WTC11 (cell line): ENCODE measurements around the gene OR52K2. TPM values are rescaled to one million over a fixed set of nuclear protein-coding genes. Genes with fewer than 3 reads are reported as not detected.

ENCODE experiments used
- ATAC-seq: fragments of 200-7000 bp; cut with Tn5 transposase; 2 replicates; pipeline ENCODE4 v1.10.0; 2021; ENCODE audit warnings: mild to moderate bottlenecking, moderate library complexity
- CTCF ChIA-PET: fragments of 300-600 bp; sonication (Branson Sonifier 250); formaldehyde crosslinking; loops from one replicate; lab custom pipeline; 2021; ENCODE audit warnings: antibody characterized with exemption; lab: Charles Lee
- POLR2A ChIA-PET: fragments of 350-600 bp; sonication (Branson Sonifier 250); formaldehyde crosslinking; loops from one replicate; lab custom pipeline; 2021; ENCODE audit warnings: antibody characterized with exemption; lab: Charles Lee
- DNase-seq: peaks from one replicate; pipeline ENCODE4 v3.0.0; 2021; ENCODE audit warnings: low spot score
- H3K27ac Mint-ChIP-seq: 2 replicates; pipeline ENCODE4 v1.8.0; 2021; ENCODE audit warnings: mixed read lengths
- H3K27me3 Mint-ChIP-seq: 2 replicates; pipeline ENCODE4 v1.8.0; 2021; ENCODE audit warnings: low read depth, mild to moderate bottlenecking, moderate library complexity, mixed read lengths
- H3K36me3 Mint-ChIP-seq: 2 replicates; pipeline ENCODE4 v1.8.0; 2021; ENCODE audit warnings: mixed read lengths
- H3K4me1 Mint-ChIP-seq: 2 replicates; pipeline ENCODE4 v1.8.0; 2022; ENCODE audit warnings: mixed read lengths
- H3K4me3 Mint-ChIP-seq: 2 replicates; pipeline ENCODE4 v1.8.0; 2021; ENCODE audit warnings: mild to moderate bottlenecking, moderate library complexity, mixed read lengths
- H3K9me3 Mint-ChIP-seq: 2 replicates; pipeline ENCODE4 v1.8.0; 2021; ENCODE audit warnings: mixed read lengths
- AFF4 ChIP-seq: sonication (generic); formaldehyde crosslinking; IDR thresholded peaks from 2 replicates; pipeline ENCODE4 v1.8.1; 2023; ENCODE audit warnings: mild to moderate bottlenecking, missing genetic modification reagents, borderline replicate concordance
- CBFB ChIP-seq: sonication (generic); formaldehyde crosslinking; IDR thresholded peaks from 2 replicates; pipeline ENCODE4 v1.8.1; 2022; ENCODE audit warnings: mild to moderate bottlenecking, low read depth, missing genetic modification reagents
- CDX4 ChIP-seq: fragments of 250-450 bp; sonication (Bioruptor Pico); IDR thresholded peaks from 2 replicates; pipeline ENCODE4 v1.9.0; 2021; ENCODE audit warnings: moderate library complexity, mild to moderate bottlenecking, inconsistent platforms, borderline replicate concordance
- CREB1 ChIP-seq: sonication (generic); formaldehyde crosslinking; IDR thresholded peaks from 2 replicates; pipeline ENCODE4 v1.8.0; 2023; ENCODE audit warnings: mild to moderate bottlenecking, missing genetic modification reagents
- E2F5 ChIP-seq: sonication (generic); formaldehyde crosslinking; IDR thresholded peaks from 2 replicates; pipeline ENCODE4 v1.8.1; 2022; ENCODE audit warnings: mild to moderate bottlenecking, moderate library complexity, missing genetic modification reagents
- EMX1 ChIP-seq: fragments of 250-450 bp; sonication (Bioruptor Pico); IDR thresholded peaks from 2 replicates; pipeline ENCODE4 v1.8.0; 2021; ENCODE audit warnings: mild to moderate bottlenecking
- GRHL2 ChIP-seq: fragments of 250-450 bp; sonication (Bioruptor Pico); IDR thresholded peaks from 2 replicates; pipeline ENCODE4 v1.8.0; 2022; ENCODE audit warnings: mild to moderate bottlenecking, moderate library complexity; ENCODE audit not compliant: insufficient replicate concordance, severe bottlenecking
- HMGA2 ChIP-seq: fragments of 250-450 bp; sonication (Bioruptor Pico); IDR thresholded peaks from 2 replicates; pipeline ENCODE4 v1.4.0; 2021; ENCODE audit warnings: mild to moderate bottlenecking, moderate library complexity
- MXD4 ChIP-seq: fragments of 250-450 bp; sonication (Bioruptor Pico); IDR thresholded peaks from 2 replicates; pipeline ENCODE4 v1.8.0; 2021; ENCODE audit warnings: mild to moderate bottlenecking, moderate library complexity, borderline replicate concordance
- NFE2L1 ChIP-seq: sonication (generic); formaldehyde crosslinking; IDR thresholded peaks from 2 replicates; pipeline ENCODE4 v1.8.1; 2023; ENCODE audit warnings: missing genetic modification reagents
- NR3C1 ChIP-seq: sonication (generic); formaldehyde crosslinking; conservative IDR thresholded peaks from 2 replicates; pipeline ENCODE4 v1.8.1; 2023; ENCODE audit warnings: low read depth, mild to moderate bottlenecking, missing genetic modification reagents
- RELA ChIP-seq: sonication (generic); formaldehyde crosslinking; IDR thresholded peaks from 2 replicates; pipeline ENCODE4 v1.8.1; 2022; ENCODE audit warnings: missing genetic modification reagents, mild to moderate bottlenecking, borderline replicate concordance
- RORB ChIP-seq: fragments of 250-450 bp; sonication (Bioruptor Pico); IDR thresholded peaks from 2 replicates; pipeline ENCODE4 v1.9.0; 2021; ENCODE audit warnings: mild to moderate bottlenecking
- TP53 ChIP-seq: sonication (generic); formaldehyde crosslinking; IDR thresholded peaks from 2 replicates; pipeline ENCODE4 v1.8.1; 2023; ENCODE audit warnings: mild to moderate bottlenecking, missing genetic modification reagents
- ZSCAN18 ChIP-seq: fragments of 250-450 bp; sonication (Bioruptor Pico); IDR thresholded peaks from 2 replicates; pipeline ENCODE4 v2.1.2; 2022; ENCODE audit warnings: mild to moderate bottlenecking, moderate library complexity
- total RNA-seq: library from RNA; stranded (reverse); gene quantifications from 3 replicates; pipeline ENCODE4 v1.2.3, GENCODE V29; 2021
- TF ChIP-seq, protein P1 (sequence below): sonication (generic); formaldehyde crosslinking; IDR thresholded peaks from 2 replicates; pipeline ENCODE4 v1.8.0; 2022; ENCODE audit warnings: mild to moderate bottlenecking, missing genetic modification reagents
- TF ChIP-seq, protein P2 (sequence below): sonication (generic); formaldehyde crosslinking; conservative IDR thresholded peaks from 2 replicates; pipeline ENCODE4 v1.8.1; 2022; ENCODE audit warnings: mild to moderate bottlenecking, missing genetic modification reagents

OR52K2 gene
- total RNA-seq, 1 experiment from 2014 or later, result not detected

DNA sequence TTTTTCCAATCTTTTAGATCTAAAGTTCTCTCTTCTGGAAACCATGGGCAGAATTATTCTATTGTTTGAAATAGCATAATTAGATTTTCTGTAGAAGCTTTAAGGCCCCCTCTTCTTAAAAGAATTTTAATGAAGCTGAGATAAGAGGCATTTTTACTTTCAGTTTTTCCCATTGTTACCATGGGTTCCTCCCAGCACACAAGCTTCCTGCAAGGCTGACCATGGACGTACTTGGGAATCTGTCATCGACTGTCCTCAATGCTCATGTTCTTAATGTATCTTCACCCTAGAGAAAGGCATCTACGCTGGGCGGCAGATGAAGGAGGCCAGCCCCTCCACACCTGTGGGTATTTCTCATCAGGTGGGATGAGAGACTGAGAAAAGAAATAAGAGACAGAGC lies 11.1 kb downstream of the OR52K2 start:
- DNase-seq, result no peak
- POLR2A ChIA-PET, result no interaction called here
- Mint-ChIP-seq H3K27me3 (peaks cover 5% of the 10 kb centered on the region), H3K4me1 (peaks cover 20% of the 10 kb centered on the region), H3K4me3 (no peak overlapping the region), H3K9me3 (peaks cover 46% of the 10 kb centered on the region), H3K36me3 (peaks cover 35% of the 10 kb centered on the region), H3K27ac (no peak overlapping the region)
- no peak for ATAC-seq
- no peak for TF ChIP-seq MXD4 (CRISPR knock-in tag)
- TF ChIP-seq EMX1 (CRISPR knock-in tag), result no peak
- TF ChIP-seq RELA (CRISPR knock-in tag), result no peak
- TF ChIP-seq, protein P1, sequence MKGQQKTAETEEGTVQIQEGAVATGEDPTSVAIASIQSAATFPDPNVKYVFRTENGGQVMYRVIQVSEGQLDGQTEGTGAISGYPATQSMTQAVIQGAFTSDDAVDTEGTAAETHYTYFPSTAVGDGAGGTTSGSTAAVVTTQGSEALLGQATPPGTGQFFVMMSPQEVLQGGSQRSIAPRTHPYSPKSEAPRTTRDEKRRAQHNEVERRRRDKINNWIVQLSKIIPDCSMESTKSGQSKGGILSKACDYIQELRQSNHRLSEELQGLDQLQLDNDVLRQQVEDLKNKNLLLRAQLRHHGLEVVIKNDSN (CRISPR knock-in tag), result no peak
- TF ChIP-seq ZSCAN18 (CRISPR knock-in tag), result no peak
- TF ChIP-seq CBFB (CRISPR knock-in tag), result no peak
- no peak for TF ChIP-seq GRHL2 (CRISPR knock-in tag)
- no peak for TF ChIP-seq NR3C1 (CRISPR knock-in tag)
- TF ChIP-seq AFF4 (CRISPR knock-in tag), result no peak
- no peak for TF ChIP-seq RORB
- no peak for TF ChIP-seq CREB1 (CRISPR knock-in tag)
- no peak for TF ChIP-seq CDX4
- TF ChIP-seq, protein P2, sequence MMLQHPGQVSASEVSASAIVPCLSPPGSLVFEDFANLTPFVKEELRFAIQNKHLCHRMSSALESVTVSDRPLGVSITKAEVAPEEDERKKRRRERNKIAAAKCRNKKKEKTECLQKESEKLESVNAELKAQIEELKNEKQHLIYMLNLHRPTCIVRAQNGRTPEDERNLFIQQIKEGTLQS (CRISPR knock-in tag), result no peak
- TF ChIP-seq NFE2L1 (CRISPR knock-in tag), result no peak
- TF ChIP-seq HMGA2 (CRISPR knock-in tag), result no peak
- CTCF ChIA-PET, result no interaction called here

DNA sequence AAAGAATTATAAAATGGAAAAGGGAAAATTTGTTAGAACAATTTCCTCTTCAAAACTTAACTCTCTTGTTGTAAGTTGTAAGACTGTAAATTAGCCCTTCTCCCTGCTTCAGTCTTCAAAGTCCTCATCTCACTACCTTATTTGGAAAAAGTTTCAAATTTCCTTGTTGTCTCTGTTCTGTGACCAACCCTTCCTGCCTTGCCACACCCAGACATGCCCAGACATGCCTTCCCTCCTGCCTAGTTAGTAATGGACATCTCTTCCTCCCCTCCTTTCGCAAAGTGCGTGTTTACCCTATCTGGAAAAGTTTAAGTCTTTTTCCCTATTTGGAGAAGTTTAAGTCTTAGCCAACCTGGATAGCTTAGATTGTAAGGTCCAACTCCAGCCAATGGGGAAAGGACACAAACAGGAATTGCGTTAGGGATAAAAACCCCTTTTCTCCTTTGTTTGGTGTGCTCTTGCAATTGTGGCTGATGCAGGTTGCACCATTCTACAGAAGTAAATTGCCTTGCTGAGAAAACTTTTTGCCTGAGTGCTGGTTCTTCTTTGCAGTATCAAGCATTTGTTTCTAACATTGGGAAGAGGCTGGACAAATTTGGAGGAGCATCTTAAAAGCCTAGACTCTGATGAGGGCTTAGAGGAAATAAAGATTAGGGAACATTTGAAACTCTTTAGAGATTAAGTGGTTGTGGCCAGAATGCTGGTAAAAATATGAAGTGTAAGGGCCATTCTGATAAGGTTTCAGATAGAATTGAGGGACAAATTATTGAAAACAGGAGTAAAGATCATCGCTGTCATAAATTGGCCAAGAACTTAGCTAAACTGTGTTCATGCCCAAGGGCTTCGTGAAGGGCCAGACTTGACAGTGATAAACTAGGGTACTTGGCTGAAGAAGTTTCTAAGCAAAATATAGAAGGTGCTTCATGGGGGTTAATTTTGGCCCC lies 15.4 kb downstream of the OR52K2 start:
- POLR2A ChIA-PET, result no interaction called here
- TF ChIP-seq TP53 (CRISPR knock-in tag) (peak; percentile 77; the same call in 1 of the 2 replicates), E2F5 (no peak)
- TF ChIP-seq, all 79 proteins: peak for 1
- Mint-ChIP-seq H3K4me1 (peaks cover 43% of the 10 kb centered on the region), H3K36me3 (peaks cover 38% of the 10 kb centered on the region), H3K4me3 (no peak overlapping the region), H3K27me3 (no peaks in the 10 kb centered on the region; the same call in 1 of the 2 replicates), H3K9me3 (peaks cover 48% of the 10 kb centered on the region), H3K27ac (peak overlapping the region; percentile 83)
- CTCF ChIA-PET, result no interaction called here
- ATAC-seq (peak; percentile 42), DNase-seq (no peak)
